ENCODE results near the gene PSMC3. TPM values are rescaled to one million over a fixed set of nuclear protein-coding genes. Genes with fewer than 3 reads are reported as not detected.

The PSMC3 gene
- total and polyA plus RNA-seq, 2 of the 13 experiments (the other 11 are each of a cell fraction or from before 2014, with no cell fraction given): 75.8 to 214 TPM

GRCh38 chr11:47435687-47436086, 9.4 kb upstream of the PSMC3 start (continued):
- TF ChIP-seq LCORL (IDR thresholded peaks at IDR 0.05): 0 out of 2 replicates have a peak, but pooled peaks have one; percentile 18
- peak; percentile 69; the same call in 1 of the 2 replicates for TF ChIP-seq LCORL (CRISPR knock-in tag; IDR thresholded peaks at IDR 0.05)
- peak; percentile 67; the same call in 1 of the 2 replicates for TF ChIP-seq PPARG (CRISPR knock-in tag; conservative IDR thresholded peaks at IDR 0.05)
- TF ChIP-seq ZNF629 (CRISPR knock-in tag; conservative IDR thresholded peaks at IDR 0.05): peak; percentile 15; the same call in 1 of the 2 replicates
- TF ChIP-seq ZNF839 (CRISPR knock-in tag; IDR thresholded peaks at IDR 0.05; ENCODE audit: borderline replicate concordance): no peak
- peak; percentile 37 for TF ChIP-seq MAX (IDR thresholded peaks at IDR 0.05)
- TF ChIP-seq REST (IDR thresholded peaks at IDR 0.05; ENCODE audit: borderline replicate concordance in 1 of 2, low read depth in 1 of 2, low read length in 2 of 2): peak in 1 of 2 experiments; percentile 32; a peak in 1 of 4 replicates
- TF ChIP-seq SNRNP70 (IDR thresholded peaks at IDR 0.05; ENCODE audit: low read depth, low read length): no peak
- TF ChIP-seq TFE3 (CRISPR knock-in tag; IDR thresholded peaks at IDR 0.05): peak; percentile 70
- peak; percentile 78; the same call in 1 of the 2 replicates for TF ChIP-seq RXRA (CRISPR knock-in tag; IDR thresholded peaks at IDR 0.05)
- peak; percentile 45; the same call in 1 of the 2 replicates for TF ChIP-seq TCF7 (IDR thresholded peaks at IDR 0.05; ENCODE audit: low read depth)
- no peak for TF ChIP-seq HBP1 (CRISPR knock-in tag; IDR thresholded peaks at IDR 0.05; ENCODE audit: low read depth)
- TF ChIP-seq HIC2 (CRISPR knock-in tag; IDR thresholded peaks at IDR 0.05; ENCODE audit: low read depth): peak; percentile 87
- TF ChIP-seq HNF1B (CRISPR knock-in tag; IDR thresholded peaks at IDR 0.05): 0 out of 2 replicates have a peak, but pooled peaks have one; percentile 46
- no peak for TF ChIP-seq NONO (IDR thresholded peaks at IDR 0.05)
- TF ChIP-seq NONO (CRISPR knock-in tag; conservative IDR thresholded peaks at IDR 0.05): 0 out of 2 replicates have a peak, but pooled peaks have one; percentile 15
- TF ChIP-seq ZNF749 (CRISPR knock-in tag; IDR thresholded peaks at IDR 0.05; ENCODE audit: borderline replicate concordance): no peak
- peak; percentile 35; the same call in 1 of the 2 replicates for TF ChIP-seq HNF4G (IDR thresholded peaks at IDR 0.05; ENCODE audit: borderline replicate concordance, low read depth, low read length)
- TF ChIP-seq HNF4G (CRISPR knock-in tag; IDR thresholded peaks at IDR 0.05; ENCODE audit: borderline replicate concordance, low read depth): peak; percentile 37; the same call in 1 of the 2 replicates
